Loucy (cell line): ENCODE data around the gene MSI1.
A peak's percentile ranks its signal among the peaks of the same experiment; 100 is the strongest.

Experiments
- H2AFZ ChIP-seq: fragments of 200-600 bp; sonication (generic); 2 replicates; pipeline ENCODE4 v1.6.0; 2016; ENCODE audit warnings: antibody characterized with exemption, mild to moderate bottlenecking, low read length, moderate library complexity
- H3F3A ChIP-seq: fragments of 200-600 bp; 2 replicates; pipeline ENCODE4 v1.6.0; 2016; ENCODE audit warnings: antibody characterized with exemption, low read depth, mild to moderate bottlenecking
- H3K27me3 ChIP-seq: fragments of 200-600 bp; sonication (generic); 2 replicates; pipeline ENCODE4 v1.6.1; 2014; ENCODE audit warnings: low read length, mild to moderate bottlenecking; ENCODE audit not compliant: insufficient read depth, poor library complexity, severe bottlenecking
- H3K36me3 ChIP-seq: fragments of 200-600 bp; sonication (generic); 2 replicates; pipeline ENCODE4 v1.6.1; 2016; ENCODE audit warnings: low read length; ENCODE audit not compliant: insufficient read depth
- H3K4me1 ChIP-seq: fragments of 200-600 bp; sonication (generic); 2 replicates; pipeline ENCODE4 v1.5.1; 2014; ENCODE audit warnings: low read length, mild to moderate bottlenecking; ENCODE audit not compliant: insufficient read depth, poor library complexity, severe bottlenecking
- H3K4me2 ChIP-seq: fragments of 200-600 bp; sonication (generic); 2 replicates; pipeline ENCODE4 v1.6.0; 2014; ENCODE audit warnings: antibody characterized with exemption, low read length, low read depth, mild to moderate bottlenecking; ENCODE audit not compliant: poor library complexity, severe bottlenecking
- H3K4me3 ChIP-seq: fragments of 200-600 bp; sonication (generic); 2 replicates; pipeline ENCODE4 v1.5.1; 2014; ENCODE audit warnings: low read length, mild to moderate bottlenecking, mixed read lengths; ENCODE audit not compliant: poor library complexity, severe bottlenecking
- H3K79me2 ChIP-seq: fragments of 200-600 bp; sonication (generic); 2 replicates; pipeline ENCODE4 v1.6.1; 2014; ENCODE audit warnings: low read length; ENCODE audit not compliant: insufficient read depth
- H3K9ac ChIP-seq: fragments of 200-600 bp; sonication (generic); 2 replicates; pipeline ENCODE4 v1.6.0; 2014; ENCODE audit warnings: mild to moderate bottlenecking, low read depth, low read length, moderate library complexity; ENCODE audit not compliant: poor library complexity, severe bottlenecking
- H3K9me2 ChIP-seq: fragments of 200-600 bp; sonication (generic); replicated peaks from 2 replicates; pipeline ENCODE4 v1.6.1; 2016; ENCODE audit warnings: low read depth, low read length, mixed read lengths
- H3K9me3 ChIP-seq: fragments of 200-600 bp; sonication (generic); 2 replicates; pipeline ENCODE4 v1.6.1; 2014; ENCODE audit warnings: mild to moderate bottlenecking, antibody characterized with exemption, low read length, low read depth; ENCODE audit not compliant: insufficient read depth
- H4K20me1 ChIP-seq: fragments of 200-600 bp; sonication (generic); 2 replicates; pipeline ENCODE4 v1.6.0; 2014; ENCODE audit warnings: antibody characterized with exemption, low read length, mild to moderate bottlenecking; ENCODE audit not compliant: insufficient read depth, poor library complexity, severe bottlenecking
- CTCF ChIP-seq: fragments of 200-600 bp; sonication (generic); conservative IDR thresholded peaks from 2 replicates; pipeline ENCODE4 v1.5.1; 2014; ENCODE audit warnings: mild to moderate bottlenecking, antibody characterized with exemption, low read length
- EZH2phosphoT487 ChIP-seq: fragments of 200-600 bp; IDR thresholded peaks from 2 replicates; pipeline ENCODE4 v1.6.1; 2018; ENCODE audit warnings: antibody characterized with exemption, mild to moderate bottlenecking, moderate library complexity, borderline replicate concordance

The MSI1 gene

GRCh38 chr12:120361506-120362208, 7.3 kb downstream of the MSI1 start:
- TF ChIP-seq CTCF (no peak), EZH2phosphoT487 (no peak)
- Histone ChIP-seq H3F3A (no peaks in the 10 kb centered on the region), H3K9ac (no peak overlapping the region), H3K9me2 (no peaks in the 10 kb centered on the region), H3K4me3 (no peak overlapping the region), H3K4me1 (no peaks in the 10 kb centered on the region), H3K9me3 (no peaks in the 10 kb centered on the region), H3K4me2 (no peak overlapping the region), H3K79me2 (no peaks in the 10 kb centered on the region), H3K27me3 (no peaks in the 10 kb centered on the region), H2AFZ (no peak overlapping the region), H3K36me3 (no peaks in the 10 kb centered on the region), H4K20me1 (no peaks in the 10 kb centered on the region)

GRCh38 chr12:120359128-120359527, 9.8 kb downstream of the MSI1 start:
- no peaks in the 10 kb centered on the region for H3K9me3 ChIP-seq
- no peaks in the 10 kb centered on the region for H3K4me1 ChIP-seq
- no peak overlapping the region for H3K9ac ChIP-seq
- no peaks in the 10 kb centered on the region for H3K79me2 ChIP-seq
- no peak overlapping the region for H3K4me2 ChIP-seq
- H3K4me3 ChIP-seq: no peak overlapping the region
- H3K9me2 ChIP-seq: no peaks in the 10 kb centered on the region
- no peaks in the 10 kb centered on the region for H3F3A ChIP-seq
- H2AFZ ChIP-seq: no peak overlapping the region
- no peak for TF ChIP-seq EZH2phosphoT487
- no peak for TF ChIP-seq CTCF
- no peaks in the 10 kb centered on the region for H3K27me3 ChIP-seq
- no peaks in the 10 kb centered on the region for H4K20me1 ChIP-seq
- no peaks in the 10 kb centered on the region for H3K36me3 ChIP-seq

GRCh38 chr12:120358412-120359100, 10.4 kb downstream of the MSI1 start:
- Histone ChIP-seq H3K27me3 (no peaks in the 10 kb centered on the region), H3K36me3 (no peaks in the 10 kb centered on the region)

More at GRCh38 chr12:120358412-120359100, 10.4 kb downstream of the MSI1 start:
- Histone ChIP-seq H2AFZ (no peak overlapping the region), H3K4me1 (no peaks in the 10 kb centered on the region), H3K4me3 (no peak overlapping the region), H3K9me3 (no peaks in the 10 kb centered on the region), H3K9ac (no peak overlapping the region), H3K9me2 (no peaks in the 10 kb centered on the region), H3K4me2 (no peak overlapping the region), H4K20me1 (no peaks in the 10 kb centered on the region), H3F3A (no peaks in the 10 kb centered on the region), H3K79me2 (no peaks in the 10 kb centered on the region)
- TF ChIP-seq EZH2phosphoT487 (no peak), CTCF (peak; percentile 20; the same call in 1 of the 2 replicates)
